T-helper 1 cell (primary cell): Measurements from ENCODE around the gene GNG4.

Experiments
- DNase-seq, 5 donors: peaks; one replicate each; pipeline ENCODE4 v3.0.0-alpha.2; 2012 to 2020

GNG4 gene

DNA sequence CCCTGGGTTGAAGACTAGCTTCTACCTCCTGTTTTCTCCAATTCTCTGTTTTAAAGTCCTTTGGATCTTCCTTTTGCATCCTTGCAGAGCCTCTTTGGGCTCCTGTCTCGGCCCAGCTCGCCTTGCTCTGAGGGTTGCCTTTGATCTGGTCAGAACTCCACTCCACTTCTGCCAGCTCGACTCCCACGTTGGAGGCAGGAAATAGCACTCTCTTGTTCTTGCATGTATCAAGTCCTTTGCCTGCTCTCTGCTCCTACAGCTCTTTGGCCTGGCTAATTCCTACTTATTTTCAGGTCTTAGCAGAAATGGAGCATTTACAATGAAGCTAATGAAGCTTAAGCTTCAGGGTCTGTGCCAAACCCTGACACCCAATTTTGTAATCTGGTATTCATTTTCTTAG, 124.3 kb downstream of the GNG4 start:
- DNase-seq, result no peak

DNA sequence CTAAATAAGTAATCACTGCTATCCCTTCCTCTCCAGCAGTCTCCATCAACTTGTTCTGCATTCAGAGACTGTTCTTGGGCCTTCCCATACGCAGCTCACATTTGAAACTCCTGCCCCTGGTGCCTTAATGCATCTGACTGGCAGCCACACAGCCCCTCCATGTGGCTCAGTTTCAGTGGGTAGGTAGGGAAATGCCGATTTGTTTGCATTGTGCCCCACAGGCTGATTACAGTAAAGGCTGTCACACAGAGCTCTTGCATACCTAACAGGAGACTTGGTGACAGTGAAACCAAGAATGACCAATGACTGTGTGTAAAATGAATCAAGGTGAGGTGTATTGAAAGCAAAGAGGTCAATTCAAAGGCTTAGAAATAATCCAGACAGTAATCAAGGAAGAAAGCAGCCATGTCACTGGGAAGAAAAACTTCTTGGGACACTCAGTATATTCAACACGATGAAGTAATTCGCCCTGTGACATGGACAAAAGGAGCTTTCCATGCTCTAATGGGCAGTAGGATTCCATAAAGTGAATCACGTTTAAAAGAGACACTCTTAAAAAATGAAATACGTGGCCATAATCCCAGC, 132.6 kb downstream of the GNG4 start:
- DNase-seq, result no peak

DNA sequence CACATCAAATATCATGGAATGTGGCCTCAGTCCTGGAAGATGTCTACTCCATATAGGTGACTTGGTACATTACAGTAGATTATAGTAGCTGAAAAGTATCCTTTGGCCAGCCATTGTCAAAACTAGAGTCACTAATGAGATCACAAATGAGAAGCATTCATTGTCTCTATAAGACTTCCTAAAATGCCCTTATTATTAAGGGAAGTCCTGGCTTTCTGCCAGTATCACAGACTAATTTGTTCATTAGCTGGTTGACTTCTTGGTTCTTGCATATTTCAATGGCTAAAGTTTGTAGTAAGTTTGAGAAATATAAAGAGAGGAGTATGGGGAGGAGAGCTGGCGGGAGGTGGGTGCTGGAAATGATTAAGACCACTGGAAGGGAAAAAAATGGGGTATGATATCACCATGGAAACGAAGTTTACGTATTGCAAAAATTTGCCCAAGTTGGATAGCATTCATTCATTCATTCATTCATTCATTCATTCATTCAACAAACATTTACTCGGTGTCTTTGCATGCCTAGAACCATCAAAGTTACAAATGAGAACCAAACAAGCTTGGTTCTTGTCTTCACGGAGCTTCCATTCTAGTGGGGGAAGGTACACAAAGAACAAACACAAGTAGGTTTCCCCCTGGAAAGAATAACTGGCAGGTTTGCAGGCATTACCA, 133.6 kb downstream of the GNG4 start:
- no peak for DNase-seq

DNA sequence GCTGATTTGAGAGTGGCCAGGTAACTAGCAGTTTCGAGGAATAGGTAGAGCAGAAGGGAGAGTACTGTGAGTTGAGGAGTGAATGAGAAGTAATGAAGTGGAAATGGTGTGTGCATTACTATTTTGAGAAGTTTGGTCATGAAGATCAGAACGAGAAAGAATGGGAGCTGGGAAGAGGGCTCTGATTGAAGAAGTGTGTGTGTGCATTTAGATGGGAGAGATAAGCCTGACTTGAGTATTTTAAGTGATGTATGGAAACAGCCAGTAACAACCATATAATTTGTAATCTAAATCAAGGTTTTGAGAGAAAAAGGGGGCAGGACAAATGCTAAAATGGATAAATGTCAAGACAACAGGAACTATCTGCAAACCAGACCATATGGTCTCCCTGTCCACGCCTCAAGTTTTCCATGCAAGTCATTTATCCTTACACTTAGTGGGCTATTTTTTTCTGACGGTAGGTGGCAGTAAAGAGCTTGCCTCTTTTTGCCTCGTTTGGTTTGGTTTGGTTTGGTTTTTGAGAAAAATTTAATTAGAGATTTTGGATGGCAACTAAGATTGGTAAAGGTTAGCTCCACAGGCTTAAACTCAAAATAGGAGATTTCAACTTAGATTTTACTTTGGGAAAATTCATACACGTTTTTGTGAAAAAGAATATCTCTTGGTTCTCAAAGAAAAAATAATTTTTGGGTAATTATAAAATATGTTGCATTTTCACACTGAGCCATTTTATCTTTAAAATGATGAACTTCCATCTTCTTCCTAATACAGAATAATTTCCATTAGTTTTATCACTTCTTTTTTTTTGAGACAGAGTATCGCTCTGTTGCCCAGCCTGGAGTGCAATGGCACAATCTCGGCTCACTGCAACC, 135.9 kb downstream of the GNG4 start:
- peak in 3 of 5 donors; percentile 40 to 58 (median 43) for DNase-seq

DNA sequence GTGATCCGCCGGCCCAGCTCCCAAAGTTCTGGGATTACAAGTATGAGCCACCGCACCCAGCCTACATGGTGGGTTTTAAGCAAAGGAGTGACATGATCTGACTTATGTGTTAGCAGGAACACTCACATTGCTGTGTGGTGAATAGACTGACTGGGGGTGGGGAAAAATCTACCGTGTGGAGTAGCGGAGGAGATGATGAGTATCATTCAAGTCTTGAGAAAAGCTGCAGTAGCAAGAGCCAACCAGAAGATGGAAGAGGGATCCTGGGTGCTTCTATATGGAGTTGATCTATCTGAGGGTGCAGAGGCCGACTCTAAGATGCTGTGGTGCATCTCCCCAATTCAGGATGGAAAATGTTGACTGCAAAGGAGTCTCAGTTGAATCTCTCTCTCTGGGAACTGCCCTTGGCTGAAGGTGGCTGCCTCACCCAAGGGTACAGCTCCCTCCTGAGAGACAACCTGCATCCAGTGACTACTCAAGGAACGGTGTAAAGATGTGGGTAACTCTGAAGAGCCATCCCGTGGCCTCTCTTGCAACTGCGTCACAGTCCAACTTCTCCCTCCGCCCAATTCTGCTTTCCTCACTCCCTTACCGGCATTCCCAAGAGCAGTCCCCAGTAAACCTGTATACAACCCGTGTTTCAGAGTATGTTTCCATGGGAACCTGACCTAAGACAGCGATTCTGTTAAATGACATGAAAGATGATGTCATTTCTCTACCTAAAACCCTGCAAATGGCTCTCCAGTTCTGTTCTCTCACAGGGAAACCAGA, 137.9 kb downstream of the GNG4 start:
- no peak for DNase-seq

DNA sequence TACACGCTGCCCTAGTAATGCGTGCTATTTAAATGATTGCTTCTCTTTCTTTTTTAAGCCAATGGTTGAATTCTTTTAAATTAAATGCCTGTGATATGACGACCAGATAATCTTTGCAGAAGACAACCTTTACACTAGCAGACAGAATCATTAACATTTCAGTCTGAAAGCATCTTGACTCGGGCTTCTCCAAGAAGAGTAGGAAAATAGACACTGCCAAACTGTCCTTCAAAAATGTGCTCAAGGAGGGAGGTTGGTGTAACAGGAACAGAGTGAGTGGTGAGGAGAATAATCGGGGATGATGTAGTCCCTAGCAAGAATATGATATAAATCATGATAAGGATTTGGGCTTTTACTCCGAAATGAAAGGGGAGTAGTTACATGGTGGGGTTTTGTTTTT, 138.8 kb downstream of the GNG4 start:
- no peak for DNase-seq

DNA sequence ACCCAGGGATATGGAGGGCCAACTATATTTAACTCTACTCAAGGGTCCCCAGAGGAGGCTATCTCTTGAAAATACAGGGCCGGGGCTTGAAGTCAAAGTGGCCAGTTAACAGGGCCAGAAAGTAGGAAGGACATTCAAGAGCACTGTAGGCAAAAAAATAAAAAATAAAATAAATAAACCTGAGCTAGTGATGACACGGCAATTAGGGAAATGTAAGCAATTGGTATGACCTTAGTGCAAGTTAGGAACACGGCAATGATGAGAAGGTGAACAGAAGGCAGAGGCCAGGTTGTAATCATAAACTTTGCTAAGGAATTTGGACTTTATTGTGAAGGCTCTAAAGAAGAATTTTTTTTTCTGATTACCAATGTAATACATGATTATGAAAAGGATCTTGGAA, 142.0 kb downstream of the GNG4 start:
- no peak for DNase-seq

DNA sequence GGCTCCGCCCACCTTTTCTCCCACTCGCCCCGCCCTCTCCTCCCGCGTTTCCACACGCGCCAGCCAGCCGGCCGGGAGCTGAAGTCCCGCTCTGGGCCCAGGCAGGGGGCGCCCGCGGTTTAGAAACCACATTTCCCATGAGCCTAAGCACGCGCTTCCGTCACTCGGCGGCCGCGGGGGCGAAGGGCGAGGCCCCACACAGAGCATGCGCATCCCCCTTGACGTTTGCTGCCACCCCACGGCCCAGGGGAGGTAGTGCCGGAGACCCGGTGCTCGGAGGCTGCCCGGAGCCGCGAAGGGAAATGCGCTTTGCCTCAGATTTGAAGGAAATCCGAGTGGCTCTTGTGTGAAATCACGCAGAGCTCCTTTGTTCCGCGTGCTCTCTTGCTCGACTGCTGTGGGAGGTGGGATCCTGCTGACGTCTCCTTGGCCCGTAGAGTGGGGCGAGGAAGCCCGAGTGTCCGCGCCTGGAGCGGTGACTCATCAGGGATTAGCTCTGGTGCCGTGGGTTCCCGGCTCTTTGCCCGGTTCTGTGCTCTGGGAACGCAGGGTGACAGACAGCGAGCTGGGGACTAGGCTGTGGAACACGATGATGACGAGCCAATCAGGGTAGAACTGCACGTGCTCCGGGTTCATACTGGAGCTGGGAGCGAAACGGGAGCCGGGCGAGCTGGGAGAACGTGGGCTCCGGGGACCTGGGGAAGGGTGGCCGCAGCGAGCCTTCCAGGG, 144.9 kb downstream of the GNG4 start:
- peak; percentile 94 to 99 (median 98) for DNase-seq

DNA sequence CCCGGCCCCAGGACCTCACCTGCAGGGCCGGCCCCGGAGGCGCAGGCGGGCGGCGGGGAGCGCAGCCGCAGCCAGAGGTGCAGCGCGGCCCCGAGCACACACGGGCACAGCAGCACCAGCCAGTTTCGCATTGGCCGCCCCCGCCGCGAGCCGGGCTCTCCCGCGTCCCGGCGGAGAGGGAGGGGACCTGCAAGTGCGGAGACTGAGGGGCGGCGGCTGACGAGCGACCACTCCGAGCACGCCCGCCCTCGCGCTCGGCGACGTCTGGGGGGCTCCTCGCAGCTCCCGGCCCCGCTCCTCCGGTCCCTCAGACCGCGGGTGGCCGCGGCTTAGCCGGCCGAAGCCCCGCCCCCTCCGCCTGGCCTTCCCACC, 145.5 kb downstream of the GNG4 start, which contains the start of gene B3GALNT2:
TSS of gene B3GALNT2 (minus strand) at position 331 of the 372 bp plus-strand sequence. CDS start at position 131, 200 bp downstream.
- DNase-seq, result no peak

DNA sequence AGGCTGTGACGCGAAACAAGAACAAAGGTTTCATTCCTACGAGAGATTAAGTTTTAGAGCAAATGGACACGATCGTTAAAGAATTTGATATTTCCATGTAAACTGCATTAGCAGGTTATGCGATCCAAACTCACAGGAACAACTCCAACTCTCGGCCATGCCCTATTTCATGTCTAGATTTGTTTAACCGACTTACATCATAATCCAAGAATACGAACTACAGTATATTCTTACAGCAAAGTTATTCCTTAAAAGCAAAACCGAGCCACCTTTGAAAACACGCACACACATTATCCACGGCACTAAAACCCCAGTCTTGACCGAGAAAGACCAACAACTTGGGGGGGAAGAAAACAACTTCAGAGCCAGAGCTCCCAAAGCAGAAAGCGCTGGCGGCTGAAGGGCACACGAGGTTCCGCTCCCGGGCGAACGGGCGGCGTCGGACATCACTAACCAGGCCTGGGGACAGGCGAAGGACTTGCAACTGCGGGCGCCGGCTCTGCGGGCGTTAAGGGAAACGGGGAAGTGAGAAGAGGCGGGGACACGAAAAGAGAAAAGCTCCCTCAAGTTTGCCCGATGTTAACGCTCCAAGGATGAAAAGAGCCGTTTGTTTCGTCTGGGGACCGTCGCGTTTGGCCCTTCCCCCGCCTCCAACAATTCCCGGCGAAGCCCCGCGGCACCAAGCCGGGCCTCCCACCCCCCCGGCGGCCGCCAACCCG, 146.0 kb downstream of the GNG4 start:
- DNase-seq, result peak in 3 of 5 donors; percentile 10 to 43 (median 15)

DNA sequence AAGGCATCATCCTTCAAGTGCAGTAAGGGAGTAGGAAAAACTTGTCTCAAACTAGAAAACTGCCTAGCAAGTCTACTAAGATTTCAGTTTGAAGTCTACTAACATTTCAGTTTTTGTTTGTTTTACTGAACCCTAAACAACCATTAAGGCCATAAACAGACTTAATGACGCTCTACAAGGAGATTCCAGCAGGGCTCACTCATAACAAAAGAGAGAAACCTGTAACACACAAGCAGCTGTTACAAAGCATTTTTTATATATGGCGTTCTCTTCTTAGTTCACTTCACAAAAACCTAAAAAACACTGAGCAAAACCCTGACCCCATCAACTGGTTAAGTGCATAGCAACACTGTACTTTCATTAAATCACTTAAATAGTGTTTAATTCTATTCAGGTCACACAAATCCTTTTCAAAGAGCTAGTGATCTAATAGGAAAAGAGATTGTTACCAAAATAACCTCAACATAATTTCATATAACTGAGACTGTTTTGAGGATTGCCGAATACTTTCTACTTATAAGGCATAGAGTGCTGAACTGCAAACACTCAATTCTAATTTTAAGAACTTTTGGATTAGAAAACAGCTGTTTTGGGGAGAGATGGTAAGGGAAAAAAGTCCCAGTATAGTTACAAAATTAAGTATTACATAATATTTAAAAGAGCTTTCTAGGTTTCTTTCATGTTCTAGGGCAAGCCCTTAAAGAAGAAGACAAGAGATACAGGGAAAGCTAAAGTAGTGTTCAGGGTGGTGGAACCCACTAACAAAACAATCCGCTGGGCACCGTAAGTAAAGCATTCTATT, 146.8 kb downstream of the GNG4 start:
- peak in 1 of 5 donors; percentile 20 for DNase-seq

DNA sequence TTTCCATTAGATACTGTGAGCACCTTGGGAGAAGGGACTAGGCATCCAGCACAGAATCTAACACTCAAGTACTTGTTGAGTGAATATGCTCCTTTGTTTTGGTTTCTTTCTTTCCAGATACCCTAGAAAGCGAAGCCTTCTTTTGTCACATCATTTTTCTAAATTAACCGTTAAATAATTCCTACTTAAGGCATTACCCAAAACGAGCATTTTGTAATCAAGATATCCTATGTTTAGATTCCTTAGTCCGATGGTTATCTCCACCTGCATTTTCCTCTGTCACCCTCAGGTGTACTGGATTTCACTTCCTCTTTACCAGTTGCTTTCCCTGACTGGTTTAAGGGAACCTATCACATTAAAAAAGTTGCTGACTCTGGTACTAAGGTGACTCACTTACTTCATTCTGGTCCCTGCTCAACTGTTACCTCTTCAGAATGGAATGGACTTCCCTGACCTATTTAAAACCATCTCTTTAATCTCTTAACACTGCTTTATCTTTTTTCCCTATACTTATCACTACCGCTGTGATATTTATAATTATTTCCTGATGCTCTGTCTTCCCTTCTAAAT, 148.5 kb downstream of the GNG4 start:
- DNase-seq, result no peak
